ENCODE measurements around the gene REPS2. TPM values are rescaled to one million over a fixed set of nuclear protein-coding genes. Genes with fewer than 3 reads are reported as not detected.

Gene REPS2
- total RNA-seq, 1 experiment from 2014 or later, result 3.7 TPM

- Histone ChIP-seq H3K79me1 (ENCODE audit: insufficient read depth, low read depth, low read length, poor library complexity, severe bottlenecking) (no peaks in the 10 kb centered on the region), H3K4me2 (ENCODE audit: insufficient read depth, insufficient read length, low read length) (no peak overlapping the region), H3K27me3 (ENCODE audit: insufficient read depth, low read length) (no peaks in the 10 kb centered on the region), H2BK15ac (ENCODE audit: low read depth, low read length) (no peak overlapping the region), H2BK12ac (ENCODE audit: insufficient read length, low read depth, low read length) (no peak overlapping the region), H3K18ac (ENCODE audit: insufficient read length, low read depth, low read length) (no peak overlapping the region), H3K14ac (ENCODE audit: insufficient read depth, low read length) (no peak overlapping the region), H3K9me3 (ENCODE audit: control insufficient read depth, low read depth, low read length) (no peaks in the 10 kb centered on the region), H3K79me2 (ENCODE audit: insufficient read depth, low read length) (no peaks in the 10 kb centered on the region), H3K56ac (ENCODE audit: insufficient read length, low read depth, low read length) (no peak overlapping the region), H3T11ph (ENCODE audit: low read length) (no peak overlapping the region), H4K91ac (ENCODE audit: insufficient read length, low read depth, low read length) (no peak overlapping the region), H4K20me1 (ENCODE audit: control insufficient read depth, insufficient read depth, insufficient read length) (no peaks in the 10 kb centered on the region), H2BK5ac (ENCODE audit: insufficient read length, low read length) (no peak overlapping the region), H3K23ac (ENCODE audit: insufficient read length, low read depth, low read length) (no peak overlapping the region), H3K4me1 (ENCODE audit: insufficient read depth, low read length) (no peaks in the 10 kb centered on the region), H3K27ac (ENCODE audit: insufficient read length, low read depth, low read length) (no peak overlapping the region), H2AFZ (ENCODE audit: low read length) (no peak overlapping the region), H3K23me2 (ENCODE audit: insufficient read length, low read depth, low read length, poor library complexity, severe bottlenecking) (no peaks in the 10 kb centered on the region), H4K5ac (ENCODE audit: insufficient read length, low read depth, low read length) (no peak overlapping the region), H3K4ac (ENCODE audit: low read depth, low read length) (no peak overlapping the region), H2BK120ac (ENCODE audit: low read depth, low read length, poor library complexity, severe bottlenecking) (no peak overlapping the region), H2AK5ac (ENCODE audit: insufficient read length, low read length) (no peak overlapping the region), H2BK20ac (ENCODE audit: low read depth, low read length, poor library complexity, severe bottlenecking) (no peak overlapping the region), H3K9ac (ENCODE audit: extremely low read depth, insufficient read length, low read length) (no peak overlapping the region), H4K8ac (replicated peaks; ENCODE audit: insufficient read length, low read depth, low read length) (no peak overlapping the region)
- Mint-ChIP-seq H3K27ac (no peak overlapping the region), H3K27me3 (ENCODE audit: low read depth) (peaks cover 12% of the 10 kb centered on the region), H3K9me3 (peaks cover 3 to 5% of the 10 kb centered on the region in 2 experiments; a peak in 4 of 5 replicates), H3K36me3 (ENCODE audit: insufficient read depth in 1 of 3, low read depth in 3 of 3) (no peaks in the 10 kb centered on the region), H3K4me3 (no peak overlapping the region), H3K4me1 (peaks cover 12 to 15% of the 10 kb centered on the region in 2 experiments; a peak in 3 of 4 replicates)
- no peak for TF ChIP-seq CTCF (conservative IDR thresholded peaks at IDR 0.05)
- no CpG with 5 or more reads among the region's 2 CpGs for WGBS (ENCODE audit: extremely low coverage, insufficient read length, low lambda C conversion rate)
- DNase-seq, result no peak
Measured at GRCh38 chrX:16992951-16993350, 46.5 kb downstream of the REPS2 start.
